ENCODE data around the gene DAPK1.

DAPK1 gene

GRCh38 chr9:87587864-87588263 lies 90.2 kb downstream of the DAPK1 start:
- no peak for DNase-seq (ENCODE audit: low read depth in 1 of 2, low spot score in 1 of 2)

GRCh38 chr9:87588339-87588738 lies 90.7 kb downstream of the DAPK1 start:
- DNase-seq (ENCODE audit: low read depth in 1 of 2, low spot score in 1 of 2) = no peak

- no peak for DNase-seq (ENCODE audit: low read depth in 1 of 2, low spot score in 1 of 2)
These were observed 93.3 kb downstream of the DAPK1 start for GRCh38 chr9:87590996-87591395.

GRCh38 chr9:87592554-87593358 lies 95.1 kb downstream of the DAPK1 start:
- DNase-seq (ENCODE audit: low read depth in 1 of 2, low spot score in 1 of 2) = no peak

- no peak for DNase-seq (ENCODE audit: low read depth in 1 of 2, low spot score in 1 of 2)
These were observed 95.8 kb downstream of the DAPK1 start for GRCh38 chr9:87593359-87593980.

- DNase-seq (ENCODE audit: low read depth in 1 of 2, low spot score in 1 of 2) = no peak
These were observed 96.5 kb downstream of the DAPK1 start for GRCh38 chr9:87594194-87594593.

DNA sequence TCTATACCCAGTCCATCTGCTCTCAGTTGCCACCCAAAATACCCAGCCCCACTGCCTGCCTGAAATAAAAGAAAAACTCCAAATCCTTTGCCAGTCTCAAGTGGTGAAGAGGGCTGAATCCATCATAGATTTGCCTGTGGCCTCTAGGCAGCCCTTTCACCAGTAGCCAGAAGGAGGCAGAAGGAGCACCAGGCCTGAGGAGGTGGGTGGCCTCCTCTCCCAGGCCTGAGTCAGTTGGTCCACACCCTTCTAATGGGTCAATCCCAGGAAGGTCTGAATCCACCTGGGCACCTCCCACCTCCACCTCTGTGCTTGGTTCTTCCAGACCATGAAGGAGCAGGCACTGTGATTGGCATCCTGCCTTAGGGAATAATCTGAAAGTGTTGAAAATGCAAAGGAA lies 97.0 kb downstream of the DAPK1 start:
- DNase-seq (ENCODE audit: low read depth in 1 of 2, low spot score in 1 of 2) = no peak

GRCh38 chr9:87595610-87596009 lies 97.9 kb downstream of the DAPK1 start:
- no peak for DNase-seq (ENCODE audit: low read depth in 1 of 2, low spot score in 1 of 2)

GRCh38 chr9:87596862-87597261 lies 99.2 kb downstream of the DAPK1 start:
- DNase-seq (ENCODE audit: low read depth in 1 of 2, low spot score in 1 of 2) = no peak

DNA sequence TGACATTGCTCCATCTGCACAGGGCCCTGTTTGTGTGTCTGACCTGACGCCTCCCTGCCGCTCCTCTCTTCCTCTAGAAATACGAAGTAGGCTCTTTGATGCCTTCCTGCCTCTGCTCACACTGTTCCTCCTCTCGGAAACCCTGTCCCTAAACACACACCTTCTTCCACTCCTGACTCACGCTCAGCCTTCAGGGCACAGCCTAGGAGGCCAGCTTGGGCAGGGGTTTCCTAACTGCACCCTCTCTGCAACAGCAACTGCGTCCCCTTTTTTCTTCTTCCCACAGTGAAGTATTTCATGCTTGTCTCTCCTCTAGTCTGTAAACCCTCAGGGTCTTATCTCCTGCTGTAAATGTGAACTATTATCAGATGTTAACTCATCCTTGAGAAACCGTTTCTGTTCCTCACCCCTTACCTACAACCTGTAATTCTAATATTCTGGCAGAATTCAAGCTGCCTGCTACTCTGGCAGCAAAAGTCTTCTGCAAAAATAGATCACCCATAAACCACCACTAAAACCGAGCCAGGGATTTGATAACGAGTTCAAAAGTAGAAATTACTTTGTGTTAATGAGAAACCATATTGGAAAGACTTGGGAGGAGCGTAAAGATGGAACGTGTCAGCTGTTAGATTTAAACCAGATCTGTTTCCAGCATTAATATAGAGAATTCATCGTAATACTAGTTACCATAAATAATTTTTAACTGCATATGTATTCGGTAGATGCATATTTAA lies 100.2 kb downstream of the DAPK1 start:
- DNase-seq (ENCODE audit: low read depth in 1 of 2, low spot score in 1 of 2) = no peak

- no peak for DNase-seq (ENCODE audit: low read depth in 1 of 2, low spot score in 1 of 2)
These were observed 102.4 kb downstream of the DAPK1 start for GRCh38 chr9:87599901-87600610.

DNA sequence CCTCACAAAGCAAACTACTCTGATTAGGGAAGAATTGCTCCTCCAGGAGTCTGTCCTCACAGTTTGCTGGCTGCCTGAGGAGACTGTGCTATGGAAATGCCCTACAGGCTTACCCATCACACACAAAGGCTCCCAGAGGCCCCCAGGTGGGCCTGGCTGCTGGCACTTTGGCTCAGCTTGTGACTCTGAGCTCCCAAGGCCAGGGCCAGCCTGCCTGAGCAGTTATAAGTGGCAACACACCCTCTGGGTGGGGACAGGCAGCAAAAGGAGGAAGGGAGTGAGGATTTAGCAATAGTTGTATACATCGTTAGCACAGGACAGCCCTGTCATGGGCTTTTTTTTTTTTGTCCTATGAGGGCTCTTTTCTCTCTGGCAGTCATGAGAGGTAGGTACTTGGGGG lies 103.5 kb downstream of the DAPK1 start:
- DNase-seq (ENCODE audit: low read depth in 1 of 2, low spot score in 1 of 2) = no peak

DNA sequence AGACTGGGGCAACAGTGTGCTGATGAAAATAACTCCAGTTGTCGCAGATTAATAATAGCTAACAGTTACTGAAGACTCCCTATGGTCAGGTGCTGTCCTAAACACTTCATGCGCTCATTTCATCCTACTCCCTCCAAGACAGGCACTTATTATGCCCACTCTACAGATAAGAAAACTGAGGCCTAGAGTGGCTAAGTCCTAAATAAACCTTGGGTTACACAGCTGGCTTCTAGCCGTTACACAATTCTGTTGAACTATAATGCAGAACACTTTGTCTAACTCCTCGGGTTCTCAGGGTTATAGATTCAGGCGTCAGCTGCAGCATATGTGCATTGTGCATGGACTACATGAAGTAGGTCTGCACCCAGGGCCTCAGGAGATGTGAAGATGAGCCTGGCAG lies 103.9 kb downstream of the DAPK1 start:
- DNase-seq (ENCODE audit: low read depth in 1 of 2, low spot score in 1 of 2) = no peak

DNA sequence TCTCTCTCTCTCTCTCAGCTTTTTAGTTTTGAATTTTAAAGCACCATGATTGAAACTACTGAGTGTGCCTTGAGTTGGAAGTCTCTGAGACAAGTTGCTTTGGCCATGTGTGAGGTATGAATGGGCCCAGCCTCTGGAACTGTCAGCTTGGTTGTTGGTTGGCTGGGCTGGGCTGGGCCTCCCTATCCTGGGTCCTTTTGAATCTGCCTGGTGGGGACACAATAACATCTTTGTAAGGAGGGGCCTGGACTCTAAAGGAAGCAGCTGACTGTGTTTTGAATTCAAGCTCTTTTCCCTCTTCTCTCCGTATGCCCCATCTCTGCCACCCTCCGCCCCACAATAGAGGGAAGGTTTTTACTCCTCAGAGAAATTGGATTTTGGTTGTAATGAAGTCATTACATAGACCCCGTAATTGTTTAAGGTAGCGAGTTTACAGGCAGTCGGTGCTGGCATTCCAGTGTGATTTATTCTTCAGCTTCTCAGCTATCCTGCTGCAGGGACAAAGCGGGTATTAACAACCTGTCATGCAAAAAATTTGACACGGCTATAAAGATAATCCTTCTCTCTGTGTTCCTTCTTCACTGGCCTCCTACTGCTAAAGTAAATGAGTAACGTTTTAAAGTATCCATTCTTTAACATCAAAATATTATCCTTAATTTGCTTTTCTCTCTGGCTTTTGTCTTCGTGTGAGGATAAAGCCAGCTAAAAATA lies 105.4 kb downstream of the DAPK1 start:
- no peak for DNase-seq (ENCODE audit: low read depth in 1 of 2, low spot score in 1 of 2)

- no peak for DNase-seq (ENCODE audit: low read depth in 1 of 2, low spot score in 1 of 2)
These were observed 106.3 kb downstream of the DAPK1 start for GRCh38 chr9:87603854-87604490.

GRCh38 chr9:87604886-87605588 lies 107.4 kb downstream of the DAPK1 start:
- DNase-seq (ENCODE audit: low read depth in 1 of 2, low spot score in 1 of 2) = no peak

GRCh38 chr9:87605676-87606075 lies 108.0 kb downstream of the DAPK1 start:
- no peak for DNase-seq (ENCODE audit: low read depth in 1 of 2, low spot score in 1 of 2)

DNA sequence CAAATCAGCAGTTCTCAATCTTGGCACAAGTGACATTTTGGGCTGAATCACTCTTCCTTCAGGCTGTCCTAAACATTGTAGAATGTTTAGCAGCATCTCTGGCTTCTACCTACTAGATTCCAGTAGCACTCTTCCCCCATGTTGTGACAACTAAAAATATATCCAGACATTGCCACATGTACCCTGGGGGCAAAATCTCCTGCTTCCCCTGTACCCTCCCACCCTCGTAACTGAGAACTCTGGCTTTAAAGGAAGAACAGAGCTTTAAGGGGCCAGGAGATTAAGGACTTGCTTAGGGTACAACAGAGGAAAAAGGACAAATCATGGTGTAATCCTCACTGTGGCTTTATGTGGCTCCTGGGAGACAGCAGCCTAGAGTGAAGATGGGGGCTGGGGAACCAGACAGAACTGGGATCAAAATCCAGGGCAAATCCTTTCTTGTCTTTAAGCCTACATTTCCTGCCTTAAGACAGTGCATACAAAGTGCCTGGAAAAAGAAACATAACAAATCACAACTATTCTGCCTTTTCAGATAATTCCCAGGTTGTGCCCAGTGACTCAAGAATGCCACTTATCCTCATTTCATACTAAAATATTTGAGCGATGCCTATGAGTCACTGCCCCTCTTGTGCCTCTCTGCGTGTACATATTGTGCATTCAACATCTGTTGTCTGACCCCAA lies 109.3 kb downstream of the DAPK1 start:
- no peak for DNase-seq (ENCODE audit: low read depth in 1 of 2, low spot score in 1 of 2)

DNA sequence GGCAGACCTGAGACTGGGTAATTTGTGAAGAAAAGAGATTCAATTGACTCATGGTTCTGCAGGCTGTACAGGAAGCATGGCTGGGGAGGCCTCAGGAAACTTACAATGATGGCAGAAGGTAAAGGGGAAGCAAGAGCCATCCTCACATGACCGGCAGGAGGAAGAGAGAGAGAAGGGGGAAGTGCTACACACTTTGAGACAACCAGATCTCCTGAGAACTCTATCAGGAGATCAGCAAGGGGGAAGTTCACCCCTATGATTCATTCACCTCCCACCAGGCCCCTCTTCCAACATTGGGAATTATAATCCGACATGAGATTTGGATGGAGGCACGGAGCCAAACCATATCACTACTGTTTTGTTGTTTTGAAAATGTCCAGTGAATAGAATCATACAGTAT lies 110.2 kb downstream of the DAPK1 start:
- DNase-seq (ENCODE audit: low read depth in 1 of 2, low spot score in 1 of 2) = no peak
